Measurements from ENCODE around the gene MAP4K2. TPM values are rescaled to one million over a fixed set of nuclear protein-coding genes. Genes with fewer than 3 reads are reported as not detected.

The MAP4K2 gene
- total and polyA plus RNA-seq, 2 of the 13 experiments (the other 11 are each of a cell fraction or from before 2014, with no cell fraction given) = 8.3 to 17.6 TPM

DNA sequence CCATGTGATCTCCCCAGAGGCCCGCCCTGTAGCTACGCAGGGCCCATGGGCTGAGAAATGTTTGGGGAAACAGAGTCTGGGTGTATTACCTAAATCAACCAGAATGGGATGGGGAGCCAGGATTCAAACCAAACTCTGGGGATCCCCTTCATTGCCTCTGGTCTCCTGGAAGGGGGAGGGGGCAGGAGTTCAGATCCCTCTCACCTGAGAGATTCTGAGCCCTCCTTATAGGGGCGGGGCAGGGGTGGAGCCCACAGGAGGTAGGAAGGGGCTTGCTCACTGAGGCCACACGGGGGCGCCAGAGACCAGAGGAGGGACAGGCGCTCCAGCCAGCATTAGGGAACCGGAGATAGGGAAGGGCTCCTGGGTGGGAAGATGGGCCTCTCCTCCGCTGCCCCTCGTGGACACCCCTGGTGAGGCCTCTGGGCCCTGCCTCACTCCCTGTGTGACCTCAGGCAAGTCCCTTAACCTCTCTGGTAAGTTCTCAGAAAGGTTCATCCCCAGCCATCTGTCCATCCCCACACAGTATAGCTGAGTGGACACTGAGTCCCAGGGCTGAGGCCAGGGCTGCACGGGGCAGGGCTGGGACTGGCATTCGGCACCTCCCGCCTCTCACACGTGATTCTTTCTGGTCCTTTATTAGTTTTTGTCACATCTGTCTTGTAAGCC is 44.1 kb upstream of the MAP4K2 start (continued):
- TF ChIP-seq NFKBIZ (CRISPR knock-in tag; IDR thresholded peaks at IDR 0.05) (no peak), ZNF879 (CRISPR knock-in tag; IDR thresholded peaks at IDR 0.05) (no peak), ZNF768 (CRISPR knock-in tag; IDR thresholded peaks at IDR 0.05) (peak; percentile 100), ZBTB7A (CRISPR knock-in tag; IDR thresholded peaks at IDR 0.05) (no peak), ZNF552 (CRISPR knock-in tag; IDR thresholded peaks at IDR 0.05; ENCODE audit: borderline replicate concordance) (0 out of 2 replicates have a peak, but pooled peaks have one; percentile 51), FOXK1 (CRISPR knock-in tag; IDR thresholded peaks at IDR 0.05; ENCODE audit: borderline replicate concordance, low read depth) (no peak), ZNF430 (CRISPR knock-in tag; IDR thresholded peaks at IDR 0.05) (no peak; the same call in 1 of the 2 replicates), ZNF160 (CRISPR knock-in tag; IDR thresholded peaks at IDR 0.05) (no peak), ZNF501 (CRISPR knock-in tag; IDR thresholded peaks at IDR 0.05) (no peak), ZNF883 (CRISPR knock-in tag; IDR thresholded peaks at IDR 0.05; ENCODE audit: not compliant biosample characterization) (no peak), ZBTB38 (CRISPR knock-in tag; IDR thresholded peaks at IDR 0.05) (peak; percentile 58; the same call in 1 of the 2 replicates)
- TF ChIP-seq, protein P1, sequence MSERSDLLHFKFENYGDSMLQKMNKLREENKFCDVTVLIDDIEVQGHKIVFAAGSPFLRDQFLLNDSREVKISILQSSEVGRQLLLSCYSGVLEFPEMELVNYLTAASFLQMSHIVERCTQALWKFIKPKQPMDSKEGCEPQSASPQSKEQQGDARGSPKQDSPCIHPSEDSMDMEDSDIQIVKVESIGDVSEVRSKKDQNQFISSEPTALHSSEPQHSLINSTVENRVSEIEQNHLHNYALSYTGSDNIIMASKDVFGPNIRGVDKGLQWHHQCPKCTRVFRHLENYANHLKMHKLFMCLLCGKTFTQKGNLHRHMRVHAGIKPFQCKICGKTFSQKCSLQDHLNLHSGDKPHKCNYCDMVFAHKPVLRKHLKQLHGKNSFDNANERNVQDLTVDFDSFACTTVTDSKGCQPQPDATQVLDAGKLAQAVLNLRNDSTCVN (CRISPR knock-in tag; IDR thresholded peaks at IDR 0.05; ENCODE audit: borderline replicate concordance) = peak; percentile 21; the same call in 1 of the 2 replicates
- TF ChIP-seq, protein P2, sequence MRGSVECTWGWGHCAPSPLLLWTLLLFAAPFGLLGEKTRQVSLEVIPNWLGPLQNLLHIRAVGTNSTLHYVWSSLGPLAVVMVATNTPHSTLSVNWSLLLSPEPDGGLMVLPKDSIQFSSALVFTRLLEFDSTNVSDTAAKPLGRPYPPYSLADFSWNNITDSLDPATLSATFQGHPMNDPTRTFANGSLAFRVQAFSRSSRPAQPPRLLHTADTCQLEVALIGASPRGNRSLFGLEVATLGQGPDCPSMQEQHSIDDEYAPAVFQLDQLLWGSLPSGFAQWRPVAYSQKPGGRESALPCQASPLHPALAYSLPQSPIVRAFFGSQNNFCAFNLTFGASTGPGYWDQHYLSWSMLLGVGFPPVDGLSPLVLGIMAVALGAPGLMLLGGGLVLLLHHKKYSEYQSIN (CRISPR knock-in tag; IDR thresholded peaks at IDR 0.05; ENCODE audit: borderline replicate concordance) = no peak
- TF ChIP-seq, protein P3, sequence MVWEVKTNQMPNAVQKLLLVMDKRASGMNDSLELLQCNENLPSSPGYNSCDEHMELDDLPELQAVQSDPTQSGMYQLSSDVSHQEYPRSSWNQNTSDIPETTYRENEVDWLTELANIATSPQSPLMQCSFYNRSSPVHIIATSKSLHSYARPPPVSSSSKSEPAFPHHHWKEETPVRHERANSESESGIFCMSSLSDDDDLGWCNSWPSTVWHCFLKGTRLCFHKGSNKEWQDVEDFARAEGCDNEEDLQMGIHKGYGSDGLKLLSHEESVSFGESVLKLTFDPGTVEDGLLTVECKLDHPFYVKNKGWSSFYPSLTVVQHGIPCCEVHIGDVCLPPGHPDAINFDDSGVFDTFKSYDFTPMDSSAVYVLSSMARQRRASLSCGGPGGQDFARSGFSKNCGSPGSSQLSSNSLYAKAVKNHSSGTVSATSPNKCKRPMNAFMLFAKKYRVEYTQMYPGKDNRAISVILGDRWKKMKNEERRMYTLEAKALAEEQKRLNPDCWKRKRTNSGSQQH (CRISPR knock-in tag; IDR thresholded peaks at IDR 0.05; ENCODE audit: low read depth) = no peak
- TF ChIP-seq, protein P4, sequence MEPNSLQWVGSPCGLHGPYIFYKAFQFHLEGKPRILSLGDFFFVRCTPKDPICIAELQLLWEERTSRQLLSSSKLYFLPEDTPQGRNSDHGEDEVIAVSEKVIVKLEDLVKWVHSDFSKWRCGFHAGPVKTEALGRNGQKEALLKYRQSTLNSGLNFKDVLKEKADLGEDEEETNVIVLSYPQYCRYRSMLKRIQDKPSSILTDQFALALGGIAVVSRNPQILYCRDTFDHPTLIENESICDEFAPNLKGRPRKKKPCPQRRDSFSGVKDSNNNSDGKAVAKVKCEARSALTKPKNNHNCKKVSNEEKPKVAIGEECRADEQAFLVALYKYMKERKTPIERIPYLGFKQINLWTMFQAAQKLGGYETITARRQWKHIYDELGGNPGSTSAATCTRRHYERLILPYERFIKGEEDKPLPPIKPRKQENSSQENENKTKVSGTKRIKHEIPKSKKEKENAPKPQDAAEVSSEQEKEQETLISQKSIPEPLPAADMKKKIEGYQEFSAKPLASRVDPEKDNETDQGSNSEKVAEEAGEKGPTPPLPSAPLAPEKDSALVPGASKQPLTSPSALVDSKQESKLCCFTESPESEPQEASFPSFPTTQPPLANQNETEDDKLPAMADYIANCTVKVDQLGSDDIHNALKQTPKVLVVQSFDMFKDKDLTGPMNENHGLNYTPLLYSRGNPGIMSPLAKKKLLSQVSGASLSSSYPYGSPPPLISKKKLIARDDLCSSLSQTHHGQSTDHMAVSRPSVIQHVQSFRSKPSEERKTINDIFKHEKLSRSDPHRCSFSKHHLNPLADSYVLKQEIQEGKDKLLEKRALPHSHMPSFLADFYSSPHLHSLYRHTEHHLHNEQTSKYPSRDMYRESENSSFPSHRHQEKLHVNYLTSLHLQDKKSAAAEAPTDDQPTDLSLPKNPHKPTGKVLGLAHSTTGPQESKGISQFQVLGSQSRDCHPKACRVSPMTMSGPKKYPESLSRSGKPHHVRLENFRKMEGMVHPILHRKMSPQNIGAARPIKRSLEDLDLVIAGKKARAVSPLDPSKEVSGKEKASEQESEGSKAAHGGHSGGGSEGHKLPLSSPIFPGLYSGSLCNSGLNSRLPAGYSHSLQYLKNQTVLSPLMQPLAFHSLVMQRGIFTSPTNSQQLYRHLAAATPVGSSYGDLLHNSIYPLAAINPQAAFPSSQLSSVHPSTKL (CRISPR knock-in tag; IDR thresholded peaks at IDR 0.05) = 0 out of 2 replicates have a peak, but pooled peaks have one; percentile 8
